GM18505 (cell line): Measurements from ENCODE around the gene HDAC10.

Experiments
- ATAC-seq: cut with Tn5 transposase; IDR thresholded peaks from one replicate; pipeline ENCODE4 v1.9.1; 2021; ENCODE audit not compliant: unreplicated experiment
- POLR2A ChIP-seq: IDR thresholded peaks from 4 replicates; pipeline ENCODE4 v1.6.1; 2011; ENCODE audit warnings: borderline replicate concordance; ENCODE audit not compliant: insufficient read depth, insufficient read length; ENCODE audit errors: extremely low read depth

Gene HDAC10

GRCh38 chr22:50289942-50290630, 39.0 kb upstream of the HDAC10 start:
- TF ChIP-seq POLR2A, result no peak
- no peak for ATAC-seq

DNA sequence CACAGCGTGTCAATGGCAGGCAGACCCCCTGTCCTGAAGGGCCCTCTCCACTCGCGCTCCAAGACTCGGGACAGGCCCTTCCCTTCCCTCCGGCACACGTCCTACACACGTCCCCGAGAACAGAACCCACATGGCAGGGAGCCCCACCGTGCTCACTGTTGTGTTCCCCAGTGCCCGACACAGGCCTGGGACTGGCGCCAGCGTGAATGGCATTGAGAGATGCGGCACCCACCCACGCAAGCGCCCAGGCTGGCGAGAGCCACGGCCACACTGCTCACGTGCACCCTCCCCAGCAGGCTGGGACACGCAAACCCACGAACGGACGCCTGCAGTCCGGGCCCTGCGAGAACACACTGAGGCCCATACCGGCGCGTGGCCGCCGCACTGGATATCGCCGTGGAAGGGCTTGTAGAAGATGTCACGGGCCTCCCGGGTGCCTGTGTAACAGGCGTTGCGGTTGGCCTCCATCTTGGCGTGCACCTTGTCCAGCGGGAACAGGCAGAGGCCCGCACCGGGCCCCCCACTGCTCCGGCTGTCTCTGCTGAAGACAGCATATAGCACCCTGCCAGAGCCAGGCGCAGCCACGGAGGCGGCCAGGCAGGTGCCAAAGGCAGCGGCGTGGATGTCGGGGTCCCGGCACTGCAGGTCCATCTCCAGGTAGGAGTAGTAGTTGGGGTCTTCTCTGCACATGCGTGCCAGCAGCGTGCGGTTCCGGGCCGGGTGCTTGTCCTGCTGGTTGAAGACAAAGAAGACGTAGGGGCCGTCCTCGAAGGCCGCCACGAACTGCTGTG, 38.3 kb upstream of the HDAC10 start:
- TF ChIP-seq POLR2A, result no peak

GRCh38 chr22:50287731-50288130, 36.7 kb upstream of the HDAC10 start:
- no peak for ATAC-seq
- no peak for TF ChIP-seq POLR2A

More for the DNA sequence above, 38.3 kb upstream of the HDAC10 start:
- ATAC-seq, result no peak

DNA sequence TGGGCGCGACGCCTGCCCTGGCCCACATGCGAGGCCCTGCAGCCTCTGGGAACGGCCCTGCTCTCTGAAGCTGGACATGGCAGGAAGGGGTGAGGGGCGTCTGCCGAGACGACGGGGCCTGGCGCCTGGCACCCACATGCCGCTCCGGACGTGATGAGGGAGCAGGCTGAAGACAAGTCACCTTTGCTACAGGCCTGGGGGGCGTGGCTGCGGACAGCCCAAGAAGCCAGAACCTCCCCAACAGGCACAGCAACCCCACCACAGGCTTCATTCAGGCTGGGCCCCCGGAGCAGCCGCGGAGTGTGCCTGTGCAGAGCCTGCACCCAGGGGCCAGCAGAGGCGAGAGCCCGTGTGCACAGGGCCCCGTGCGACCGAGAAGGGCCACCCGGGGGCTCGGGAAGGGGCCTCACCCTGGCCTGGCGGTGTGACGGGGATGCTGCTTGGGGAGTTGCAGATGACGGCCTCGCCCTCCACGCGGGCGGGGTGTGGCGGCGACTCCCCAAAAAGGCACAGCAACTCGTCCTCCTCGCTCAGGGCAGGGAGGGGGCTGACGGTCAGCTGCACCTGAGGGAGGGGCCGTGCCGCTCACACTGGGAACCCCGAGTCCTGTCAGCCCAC, 35.7 kb upstream of the HDAC10 start:
- ATAC-seq, result no peak
- TF ChIP-seq POLR2A, result no peak

DNA sequence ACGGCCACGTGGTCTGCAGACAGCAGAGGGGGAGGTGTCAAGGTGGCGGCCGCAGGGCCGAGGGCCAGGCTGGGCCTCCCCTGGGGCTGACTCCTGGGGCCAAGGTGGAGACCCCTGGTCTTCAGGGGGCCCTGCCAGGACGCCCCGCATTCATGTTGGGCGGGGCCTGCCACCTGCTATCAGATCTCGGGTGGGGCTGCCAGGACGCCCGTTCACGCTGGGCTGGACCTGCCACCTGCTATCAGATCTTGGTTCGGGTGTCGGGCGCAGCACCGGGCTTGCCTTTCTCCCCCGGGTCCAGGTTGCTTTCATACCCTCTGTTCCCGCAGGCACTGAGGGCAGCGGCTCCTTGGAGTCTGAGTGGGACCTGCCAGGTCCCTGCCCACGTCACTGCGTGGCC, 35.2 kb upstream of the HDAC10 start:
- ATAC-seq, result no peak
- TF ChIP-seq POLR2A, result no peak

GRCh38 chr22:50285568-50286229, 34.6 kb upstream of the HDAC10 start:
- TF ChIP-seq POLR2A, result no peak
- no peak for ATAC-seq

- TF ChIP-seq POLR2A, result no peak
- ATAC-seq, result no peak
Observed at GRCh38 chr22:50284479-50284878, 33.4 kb upstream of the HDAC10 start.

- no peak for TF ChIP-seq POLR2A
- ATAC-seq, result no peak
Observed at GRCh38 chr22:50283821-50284220, 32.8 kb upstream of the HDAC10 start.

GRCh38 chr22:50282361-50283155, 31.5 kb upstream of the HDAC10 start:
- no peak for ATAC-seq
- TF ChIP-seq POLR2A, result no peak

DNA sequence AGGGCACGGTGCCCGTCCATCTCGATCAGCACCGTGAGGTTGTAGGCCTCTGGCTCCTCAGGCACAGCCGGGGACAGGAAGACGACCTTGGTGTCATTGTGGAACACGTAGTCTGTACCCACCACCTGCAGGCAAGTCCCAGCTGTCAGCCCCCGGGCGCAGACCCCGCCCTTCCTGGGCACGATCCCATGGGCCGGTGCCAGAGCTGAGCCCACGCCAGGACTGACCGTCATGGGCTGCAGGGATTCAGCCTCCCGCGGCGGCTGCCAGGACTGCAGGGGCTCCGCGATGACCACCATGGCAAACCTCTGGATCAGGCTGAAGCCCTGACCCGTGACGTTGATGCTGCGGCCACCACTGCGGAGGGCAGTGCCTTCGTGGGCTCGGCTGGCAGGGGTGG, 30.9 kb upstream of the HDAC10 start:
- no peak for ATAC-seq
- no peak for TF ChIP-seq POLR2A

- no peak for TF ChIP-seq POLR2A
- ATAC-seq, result no peak
Observed at GRCh38 chr22:50281384-50281760, 30.3 kb upstream of the HDAC10 start.

DNA sequence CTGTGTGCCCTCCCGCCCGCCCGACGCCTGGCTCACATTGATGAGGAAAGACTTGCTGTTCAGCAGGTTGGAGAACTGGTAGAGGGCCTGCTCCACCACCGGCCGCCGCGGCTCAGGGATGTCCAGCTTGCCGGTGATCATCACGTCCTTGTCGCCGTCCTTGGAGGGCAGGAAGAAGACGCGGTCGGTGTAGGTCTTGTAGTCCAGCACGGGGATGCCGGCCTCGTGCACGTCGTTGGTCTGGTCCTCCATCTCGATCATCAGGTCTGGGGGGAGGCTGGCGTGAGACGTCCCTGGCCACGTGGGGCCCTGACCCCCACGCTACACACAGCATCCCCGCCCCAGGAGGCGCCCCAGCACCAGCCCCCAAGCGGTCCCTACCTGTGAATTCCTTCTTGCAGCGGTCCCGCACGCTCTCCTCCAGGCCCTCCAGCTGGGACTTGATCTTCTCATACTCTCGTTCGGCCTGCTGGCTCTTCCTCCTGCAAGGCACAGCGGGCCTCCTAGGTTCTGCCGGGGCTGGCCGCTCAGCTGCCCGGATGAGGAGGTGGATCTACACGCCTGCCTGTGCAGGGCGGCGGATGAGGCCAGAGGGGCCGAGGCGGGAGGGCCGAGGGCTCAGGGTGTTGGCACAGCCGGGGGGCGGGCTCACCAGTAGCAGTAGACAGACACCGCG, 29.8 kb upstream of the HDAC10 start:
- ATAC-seq, result no peak
- TF ChIP-seq POLR2A, result no peak
